HG03175 (cell line): ENCODE measurements around the gene ABLIM2.

Experiments
- ATAC-seq: cut with Tn5 transposase; IDR thresholded peaks from one replicate; pipeline ENCODE4 v1.9.1; 2021; ENCODE audit warnings: mild to moderate bottlenecking, moderate library complexity; ENCODE audit not compliant: unreplicated experiment

Gene ABLIM2

GRCh38 chr4:8009710-8010511 is 148.7 kb downstream of the ABLIM2 start:
- ATAC-seq: no peak

GRCh38 chr4:8009097-8009496 is 149.5 kb downstream of the ABLIM2 start:
- no peak for ATAC-seq

GRCh38 chr4:8008391-8008790 is 150.2 kb downstream of the ABLIM2 start:
- ATAC-seq: no peak

GRCh38 chr4:8007581-8007980 is 151.0 kb downstream of the ABLIM2 start:
- ATAC-seq: no peak

- no peak for ATAC-seq
Measured at GRCh38 chr4:8006471-8006870, 152.1 kb downstream of the ABLIM2 start.

GRCh38 chr4:8005814-8006215 is 152.8 kb downstream of the ABLIM2 start:
- ATAC-seq: no peak

GRCh38 chr4:8005033-8005808 is 153.4 kb downstream of the ABLIM2 start:
- no peak for ATAC-seq

GRCh38 chr4:8004066-8004465 is 154.5 kb downstream of the ABLIM2 start:
- no peak for ATAC-seq

- no peak for ATAC-seq
Measured at GRCh38 chr4:8002525-8003309, 155.9 kb downstream of the ABLIM2 start.

- no peak for ATAC-seq
Measured at GRCh38 chr4:8001564-8002355, 156.9 kb downstream of the ABLIM2 start.

GRCh38 chr4:8000721-8001491 is 157.7 kb downstream of the ABLIM2 start:
- ATAC-seq: no peak

GRCh38 chr4:8000247-8000646 is 158.4 kb downstream of the ABLIM2 start:
- ATAC-seq: no peak

GRCh38 chr4:7999695-8000094 is 158.9 kb downstream of the ABLIM2 start:
- no peak for ATAC-seq

GRCh38 chr4:7999279-7999678 is 159.3 kb downstream of the ABLIM2 start:
- no peak for ATAC-seq

GRCh38 chr4:7998447-7998846 is 160.2 kb downstream of the ABLIM2 start:
- ATAC-seq: no peak

GRCh38 chr4:7995866-7996265 is 162.7 kb downstream of the ABLIM2 start:
- no peak for ATAC-seq

GRCh38 chr4:7995135-7995534 is 163.5 kb downstream of the ABLIM2 start:
- ATAC-seq: no peak

GRCh38 chr4:7993671-7994070 is 164.9 kb downstream of the ABLIM2 start:
- ATAC-seq: no peak

- ATAC-seq: no peak
Measured at GRCh38 chr4:7992846-7993245, 165.8 kb downstream of the ABLIM2 start.
